ENCODE data around the gene TECPR2.
"Not testable (repeated sequence)": the region's sequence is repeated elsewhere in the genome, so short reads cannot be mapped to it uniquely, and the experiment has no call there.

Gene TECPR2

DNA sequence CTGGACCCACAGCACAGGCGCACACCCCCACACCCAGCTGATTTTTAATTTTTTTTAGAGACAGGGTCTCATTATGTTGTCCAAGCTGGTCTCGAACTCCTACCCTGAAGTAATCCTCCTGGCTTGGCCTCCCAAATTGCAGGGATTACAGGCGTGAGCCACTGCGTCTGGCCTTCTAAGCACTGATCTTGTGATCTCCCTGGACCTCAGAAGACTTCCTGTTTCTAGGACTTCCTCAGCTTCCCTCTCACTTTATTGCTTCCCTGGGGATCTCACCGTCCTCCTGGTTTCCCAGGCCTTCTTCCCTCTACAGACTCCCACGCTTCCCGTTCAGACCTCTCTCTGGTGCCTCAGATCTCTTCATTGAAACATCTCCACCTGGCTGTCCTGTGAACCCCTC lies 29.4 kb upstream of the TECPR2 start:
- DNase-seq (ENCODE audit: low spot score) = no peak

DNA sequence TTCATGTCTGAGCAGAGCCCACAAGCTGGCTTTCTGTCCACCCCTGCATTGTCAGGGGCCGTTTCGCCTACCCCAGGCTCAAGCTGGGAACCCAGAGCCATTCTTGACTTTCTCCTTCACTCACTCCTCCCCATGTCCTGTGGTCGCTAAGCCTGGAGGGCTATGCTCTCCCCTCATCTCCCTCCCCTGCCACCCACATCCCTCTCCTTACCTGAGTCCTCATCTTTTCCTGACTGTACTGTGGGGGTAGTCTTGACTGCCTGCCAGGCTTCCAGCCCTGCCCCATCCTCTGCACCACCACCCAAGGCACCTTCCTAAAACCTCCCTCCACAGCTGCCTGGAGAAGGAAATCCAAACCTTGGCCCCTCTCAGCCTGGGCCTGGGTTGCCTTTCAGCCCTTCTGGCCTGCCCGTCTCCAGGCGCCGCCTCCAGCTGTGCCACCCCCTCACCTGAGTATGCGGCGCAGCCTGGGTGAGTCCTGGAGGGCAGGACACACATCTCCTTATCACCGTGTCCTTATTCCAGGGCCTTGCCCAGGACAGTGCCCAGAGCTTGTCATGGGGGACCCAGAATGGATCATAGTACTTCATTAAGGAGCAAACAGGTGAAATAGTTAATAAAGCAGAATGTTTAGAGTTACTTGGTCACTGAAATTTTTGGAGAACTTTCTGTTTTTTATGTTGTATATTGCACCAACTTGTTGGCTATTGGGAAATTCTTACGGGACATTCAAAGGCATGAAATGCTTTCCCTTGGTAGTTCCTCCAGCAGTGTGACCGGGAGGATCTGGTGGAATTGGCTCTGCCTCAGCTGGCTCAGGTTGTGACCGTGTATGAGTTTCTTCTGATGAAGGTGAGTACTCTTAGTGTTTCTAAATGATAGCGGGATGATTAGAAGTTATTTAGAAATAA lies 28.7 kb upstream of the TECPR2 start:
- no peak for DNase-seq (ENCODE audit: low spot score)

DNA sequence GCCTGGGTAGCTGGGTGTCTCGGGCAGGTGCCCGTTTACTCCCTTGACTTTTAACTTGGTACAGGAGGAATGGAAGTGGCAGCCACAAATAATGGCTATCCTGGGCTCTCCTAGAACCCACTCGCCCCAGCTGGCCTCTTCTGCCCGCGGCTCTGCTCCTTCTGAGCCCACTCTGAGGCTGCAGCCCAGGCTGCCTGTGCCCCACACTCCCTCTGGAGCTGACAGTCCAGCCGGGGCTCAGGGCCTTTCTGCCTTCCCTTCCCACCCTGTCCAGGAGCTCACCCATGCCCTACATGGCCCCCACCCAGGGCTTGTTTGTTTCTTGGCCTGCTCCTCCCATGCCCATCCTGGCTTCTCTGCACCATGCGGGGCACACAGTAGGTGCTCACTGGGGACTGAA lies 27.6 kb upstream of the TECPR2 start:
- no peak for DNase-seq (ENCODE audit: low spot score)

DNA sequence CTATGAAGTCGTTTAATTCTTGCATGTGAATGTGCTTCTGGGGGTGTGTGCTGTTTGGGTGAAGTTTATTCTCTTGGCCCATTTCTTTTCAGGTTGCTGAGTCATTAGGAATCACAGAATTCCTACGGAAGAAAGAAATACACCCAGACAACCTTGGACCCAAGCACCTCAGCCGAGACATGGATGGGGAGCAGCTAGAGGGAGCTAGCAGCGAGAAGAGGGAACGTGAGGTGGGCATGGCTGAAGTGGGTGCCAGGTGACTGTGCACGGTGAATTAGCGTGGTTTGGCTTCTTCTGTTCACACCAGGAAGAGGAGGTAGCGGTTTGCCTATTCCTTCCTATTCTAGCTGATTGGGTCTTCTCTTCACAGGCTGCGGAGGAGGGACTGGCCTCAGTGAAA lies 24.0 kb upstream of the TECPR2 start:
- DNase-seq (ENCODE audit: low spot score) = no peak

DNA sequence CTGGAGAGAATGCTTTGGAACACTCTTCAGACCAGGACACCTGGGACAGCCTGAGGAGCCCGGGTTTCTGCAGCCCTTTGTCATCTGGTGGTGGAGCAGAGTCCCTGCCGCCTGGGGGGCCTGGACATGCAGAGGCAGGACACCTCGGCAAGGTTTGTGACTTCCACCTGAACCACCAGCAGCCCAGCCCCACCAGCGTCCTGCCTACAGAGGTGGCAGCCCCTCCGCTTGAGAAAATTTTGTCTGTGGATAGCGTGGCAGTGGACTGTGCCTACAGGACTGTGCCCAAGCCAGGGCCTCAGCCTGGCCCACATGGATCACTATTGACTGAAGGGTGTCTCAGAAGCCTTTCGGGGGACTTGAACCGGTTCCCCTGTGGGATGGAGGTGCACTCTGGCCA lies 21.2 kb upstream of the TECPR2 start:
- no peak for DNase-seq (ENCODE audit: low spot score)

DNA sequence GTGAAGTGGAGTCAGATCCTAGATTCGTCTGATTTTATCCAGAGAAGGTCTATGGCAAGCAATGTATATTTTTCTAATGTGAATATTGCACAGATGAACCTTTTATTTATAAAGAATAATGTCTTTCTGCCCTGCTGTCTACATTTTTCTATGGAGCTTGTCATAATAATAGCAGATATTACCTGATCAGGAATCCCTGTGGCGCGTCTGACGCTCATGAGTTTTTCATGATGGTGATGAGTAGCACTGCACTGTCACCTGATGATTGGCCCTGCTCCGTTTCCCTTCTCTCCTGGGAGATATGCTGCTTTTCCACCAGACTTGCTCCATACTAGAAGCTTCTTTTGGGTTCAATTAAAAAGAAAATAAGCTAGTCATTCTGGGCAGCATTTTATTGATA lies 20.5 kb upstream of the TECPR2 start:
- no peak for DNase-seq (ENCODE audit: low spot score)

DNA sequence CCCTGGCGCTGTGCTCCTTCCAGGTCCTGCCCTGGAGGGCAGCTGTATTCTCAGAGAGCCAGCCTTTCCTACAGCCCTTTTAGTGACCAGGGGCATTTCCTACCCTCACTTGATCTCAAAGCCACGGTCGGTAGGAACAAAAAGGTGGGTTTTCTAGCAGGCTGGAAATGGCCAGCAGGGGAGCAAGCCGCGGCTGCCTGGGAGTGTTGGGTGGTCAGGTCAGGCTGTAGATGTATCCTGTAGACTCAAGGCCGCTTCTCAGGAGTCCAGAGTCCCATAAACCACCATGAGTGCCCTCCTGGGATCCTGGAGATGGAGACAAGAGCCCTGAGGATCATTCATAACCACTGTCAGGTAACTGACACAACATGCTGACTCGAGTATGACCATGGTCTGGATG lies 18.7 kb upstream of the TECPR2 start:
- DNase-seq (ENCODE audit: low spot score) = no peak

DNA sequence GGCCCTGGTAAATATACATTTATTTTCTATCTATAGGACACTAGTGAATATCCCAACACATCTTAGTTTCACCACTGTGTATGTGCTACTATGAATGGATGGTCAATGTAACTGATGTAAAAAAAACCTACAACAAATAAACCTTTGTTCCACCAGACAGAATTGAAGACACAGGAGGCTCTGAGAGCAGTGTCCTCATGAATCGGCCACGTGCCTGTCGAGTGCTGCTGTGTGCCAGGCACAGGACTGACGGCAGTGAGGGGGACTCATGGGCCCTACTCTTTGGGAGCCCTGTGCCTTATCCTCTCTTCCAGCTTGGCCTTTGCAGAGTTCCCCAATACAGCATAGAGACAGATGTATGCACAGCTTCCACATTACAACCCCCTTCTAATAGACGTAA lies 18.3 kb upstream of the TECPR2 start:
- no peak for DNase-seq (ENCODE audit: low spot score)

DNA sequence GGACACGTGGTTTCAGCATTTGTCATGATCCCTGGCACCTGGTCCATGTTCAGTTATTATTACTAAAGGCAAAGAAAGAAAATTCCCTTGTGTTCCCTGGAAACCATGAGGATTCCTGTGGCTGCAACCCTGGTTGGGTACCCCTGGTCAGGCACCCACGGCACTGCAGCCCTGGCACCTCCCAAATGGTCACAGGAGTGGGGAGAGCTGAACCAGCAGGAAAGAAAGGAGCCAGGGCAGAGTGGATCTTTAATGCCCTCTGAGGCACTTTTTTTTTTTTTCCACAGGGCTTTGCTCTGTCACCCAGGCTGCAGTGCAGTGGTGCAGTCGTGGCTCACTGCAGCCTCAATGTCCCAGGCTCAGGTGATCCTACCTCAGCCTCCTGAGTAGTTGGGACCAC lies 17.5 kb upstream of the TECPR2 start:
- no peak for DNase-seq (ENCODE audit: low spot score)

DNA sequence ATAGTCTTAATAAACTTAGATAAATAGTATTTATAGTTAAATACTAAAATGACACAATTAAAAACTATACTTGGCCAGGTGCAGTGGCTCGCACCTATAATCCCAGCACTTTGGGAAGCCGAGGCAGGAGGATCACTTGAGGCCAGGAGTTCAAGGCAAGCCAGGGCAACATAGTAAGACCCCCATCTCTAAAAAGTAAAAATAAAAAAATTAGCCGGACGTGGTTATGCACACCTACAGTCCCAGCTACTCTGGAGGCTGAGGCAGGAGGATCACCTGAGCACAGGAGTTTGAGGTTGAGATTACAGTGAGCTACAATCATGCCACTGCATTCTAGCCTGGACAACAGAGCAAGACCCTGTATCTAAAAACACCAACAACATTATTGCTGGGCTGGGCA lies 16.1 kb upstream of the TECPR2 start:
- no peak for DNase-seq (ENCODE audit: low spot score)

DNA sequence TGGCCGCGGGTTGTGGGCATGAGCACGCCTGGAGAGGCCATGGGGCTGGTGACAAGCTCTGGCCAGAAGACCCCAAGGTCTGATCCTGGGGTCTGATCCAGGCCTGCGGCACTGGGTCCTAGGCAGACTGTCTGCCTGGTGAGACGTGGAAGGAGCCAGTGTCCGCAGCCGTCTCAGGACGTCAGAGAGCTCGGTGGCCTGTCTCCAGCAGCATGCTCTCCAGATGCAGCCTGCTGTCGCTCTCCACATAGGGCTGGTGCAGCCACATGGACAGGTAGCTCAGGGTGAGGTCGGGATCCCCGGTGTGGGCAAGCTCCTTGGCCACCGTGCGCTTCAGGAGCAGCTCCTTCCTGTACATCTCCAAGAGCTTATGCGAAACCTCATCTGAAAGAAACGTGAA lies 14.4 kb upstream of the TECPR2 start:
- no peak for DNase-seq (ENCODE audit: low spot score)

DNA sequence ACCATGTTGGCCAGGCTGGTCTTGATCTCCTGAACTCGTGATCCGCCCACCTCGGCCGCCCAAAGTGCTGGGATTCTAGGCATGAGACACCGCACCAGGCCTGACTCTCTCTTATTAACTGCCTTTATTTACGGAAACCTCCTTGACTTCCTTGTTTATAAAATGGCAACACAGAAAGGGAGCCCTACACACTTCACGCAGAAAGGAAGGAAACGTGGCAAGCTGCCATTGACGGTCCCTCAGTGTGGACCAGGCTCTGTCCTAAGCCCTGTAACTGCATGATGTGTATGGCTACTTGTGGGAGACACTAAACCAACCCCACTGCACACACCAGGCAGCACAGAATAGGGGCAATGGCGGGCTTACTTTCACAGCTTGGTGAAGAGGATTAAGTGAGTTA lies 11.7 kb upstream of the TECPR2 start:
- no peak for DNase-seq (ENCODE audit: low spot score)

DNA sequence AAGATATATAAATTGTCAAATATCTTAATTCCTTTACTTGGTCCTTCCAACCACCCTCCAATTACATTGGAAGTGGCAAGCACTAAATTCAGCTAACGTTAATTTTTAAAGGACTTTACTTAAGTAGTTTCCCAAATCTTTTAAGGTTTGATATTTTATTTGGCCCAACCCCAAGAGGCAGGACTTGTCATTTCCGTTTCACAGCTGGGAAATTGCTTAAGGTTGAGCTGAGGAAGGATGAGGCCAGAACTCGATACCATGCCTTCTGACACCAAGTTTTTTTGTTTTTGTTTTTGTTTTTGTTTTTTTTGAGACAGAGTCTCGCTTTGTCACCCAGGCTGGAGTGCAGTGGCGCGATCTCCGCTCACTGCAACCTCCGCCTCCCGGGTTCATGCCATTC lies 11.1 kb upstream of the TECPR2 start:
- DNase-seq (ENCODE audit: low spot score) = not testable (repeated sequence)

DNA sequence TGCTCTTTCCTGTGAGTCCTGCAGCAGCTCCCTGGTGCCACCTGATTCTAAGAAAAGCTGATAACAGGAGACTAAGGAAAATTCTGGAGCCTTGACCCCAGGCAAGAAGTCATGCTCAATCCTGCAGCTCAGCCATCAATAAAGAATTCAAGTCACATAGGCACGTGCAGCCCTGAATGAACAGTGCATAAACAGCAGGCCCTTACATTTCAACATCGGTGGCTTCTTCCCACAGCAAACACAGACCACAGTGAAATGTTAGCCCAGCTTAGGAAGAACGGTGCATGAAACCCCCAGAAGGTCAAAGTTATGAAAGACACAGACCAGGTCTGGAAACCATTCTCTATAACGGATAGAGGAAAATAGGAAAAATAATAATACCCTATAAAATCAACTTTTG lies 10.5 kb upstream of the TECPR2 start:
- no peak for DNase-seq (ENCODE audit: low spot score)

DNA sequence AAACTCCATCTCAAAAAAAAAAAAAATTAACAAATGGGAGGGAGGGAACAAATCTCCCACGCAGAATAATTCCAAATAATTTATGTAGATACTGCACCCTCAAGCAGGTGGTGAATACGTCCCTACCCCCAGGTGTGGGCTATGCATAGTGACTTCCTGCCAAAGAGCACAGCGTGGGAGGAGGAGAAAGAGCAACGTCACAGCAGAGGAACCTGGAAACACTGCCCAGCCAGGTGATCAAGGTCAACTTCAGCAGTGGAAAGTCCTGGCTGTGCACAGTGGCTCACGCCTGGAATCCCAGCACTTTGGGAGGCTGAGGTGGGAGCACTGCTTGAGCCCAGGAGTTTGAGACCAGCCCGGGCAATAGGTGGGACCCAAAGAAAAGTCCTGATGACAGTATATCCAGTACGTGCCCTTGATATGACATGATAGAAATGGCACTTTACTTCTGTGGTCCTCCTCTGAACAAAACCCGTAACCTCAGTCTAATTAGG lies 9.6 kb upstream of the TECPR2 start:
- DNase-seq (ENCODE audit: low spot score) = no peak

DNA sequence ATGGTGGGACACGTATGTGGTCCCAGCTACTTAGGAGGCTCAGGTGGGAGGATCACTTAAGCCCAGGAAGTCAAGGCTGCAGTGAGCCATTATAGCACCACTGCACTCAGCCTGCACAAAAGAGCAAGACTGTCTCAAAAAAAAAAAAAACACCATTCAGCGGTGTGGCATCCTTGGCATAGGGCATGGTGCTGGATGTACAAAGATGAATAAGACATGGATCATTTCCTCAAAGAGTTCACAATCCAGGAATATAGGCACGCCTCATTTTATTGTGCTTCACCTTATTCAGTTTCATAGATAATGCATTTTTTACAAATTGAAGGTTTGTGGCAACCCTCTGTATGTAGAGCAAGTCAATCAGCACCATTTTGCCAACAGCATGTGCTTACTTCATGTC lies 6.5 kb upstream of the TECPR2 start:
- DNase-seq (ENCODE audit: low spot score) = no peak

DNA sequence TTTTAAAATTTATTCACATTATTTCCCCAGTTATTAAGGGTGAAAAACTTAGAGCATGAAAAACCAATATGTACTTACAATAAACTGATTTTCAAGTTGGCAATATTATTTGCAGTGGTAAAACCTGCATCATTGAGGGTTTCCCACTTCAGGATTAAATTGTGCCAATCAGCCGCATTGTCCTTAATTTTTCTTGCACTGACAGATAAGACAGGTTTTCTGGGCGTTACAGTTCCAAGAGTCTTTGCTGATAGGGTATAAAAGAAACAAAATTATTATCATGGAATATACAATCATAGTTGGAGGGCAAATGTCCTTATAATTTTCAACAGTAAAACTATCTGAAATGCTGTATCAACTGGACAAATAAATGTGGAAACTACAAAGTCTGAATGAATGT lies 3.4 kb upstream of the TECPR2 start:
- no peak for DNase-seq (ENCODE audit: low spot score)

DNA sequence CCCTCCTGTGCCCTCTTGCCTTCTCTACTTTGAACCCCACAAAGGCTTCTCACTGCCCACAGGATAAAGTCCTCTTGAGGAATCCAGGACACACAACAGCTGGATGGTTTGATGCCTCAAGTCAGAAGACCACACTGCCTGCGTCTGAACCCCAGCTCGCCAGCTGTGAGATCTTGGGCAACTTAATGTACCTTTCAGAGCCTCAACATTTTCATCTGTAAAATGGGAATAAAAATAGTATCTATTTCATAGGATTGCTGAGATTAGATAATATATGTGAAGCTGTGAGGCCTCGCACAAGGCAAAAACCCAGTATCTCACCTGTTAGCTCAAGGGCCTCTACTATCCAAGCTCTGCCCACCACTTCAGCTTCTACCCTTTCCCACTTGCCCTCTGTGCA lies 2.4 kb upstream of the TECPR2 start:
- no peak for DNase-seq (ENCODE audit: low spot score)

DNA sequence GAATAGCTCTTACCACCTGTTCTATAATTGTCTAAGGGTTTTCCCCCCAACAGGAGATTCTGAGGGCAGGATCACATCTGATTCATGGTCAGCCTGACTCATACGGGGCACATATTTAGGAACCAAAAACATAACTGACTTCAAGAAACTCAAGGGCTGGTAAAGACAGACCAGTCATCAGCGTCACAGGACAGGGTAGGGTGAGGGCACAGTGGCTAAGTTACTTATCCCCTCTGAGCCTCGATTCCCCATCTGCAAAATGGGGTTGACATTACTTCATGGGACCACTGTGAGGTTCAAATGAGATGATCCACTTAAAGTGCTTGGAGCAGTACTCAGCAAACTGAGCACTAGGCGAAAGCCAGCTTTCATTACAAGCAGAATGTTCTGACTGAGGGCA lies 657 bp upstream of the TECPR2 start:
- no peak for DNase-seq (ENCODE audit: low spot score)

DNA sequence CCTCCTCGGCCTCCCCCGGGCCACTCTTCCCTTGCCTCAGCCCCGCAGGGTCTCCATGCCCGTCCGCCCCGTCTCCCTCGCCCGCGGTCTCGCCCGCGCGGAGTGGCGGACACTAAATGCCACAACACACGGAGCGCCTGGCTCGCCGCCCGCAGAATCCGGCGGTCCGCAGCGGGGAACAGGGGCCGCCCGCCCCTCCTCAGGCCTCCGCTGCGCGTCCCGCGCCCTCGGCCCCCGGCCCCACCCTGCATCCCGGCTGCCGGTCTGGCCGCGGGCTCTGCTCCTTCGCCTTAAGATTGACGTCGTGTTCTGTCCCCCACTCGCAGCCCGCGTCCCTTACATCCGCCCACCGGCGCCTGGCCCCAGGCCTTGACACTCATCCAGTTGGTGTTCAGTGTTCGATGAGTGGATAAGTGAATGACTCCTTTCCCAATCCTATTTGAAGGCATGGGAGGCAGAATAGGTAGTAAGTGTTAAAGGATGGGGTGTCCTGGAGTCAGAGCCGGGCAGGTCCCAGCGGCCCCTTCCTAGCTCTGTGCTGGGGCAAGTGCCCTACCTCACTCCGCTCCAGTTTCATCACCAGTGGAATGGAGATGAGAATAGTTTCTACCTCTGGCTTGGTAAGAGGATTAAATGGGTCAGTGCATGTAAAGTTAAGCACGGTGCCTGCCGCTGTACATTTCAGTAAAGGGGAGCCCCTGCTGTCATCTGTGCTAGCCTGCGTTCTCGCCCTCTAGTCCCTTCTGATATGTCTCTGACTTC lies 622 bp downstream of the TECPR2 start:
- DNase-seq (ENCODE audit: low spot score) = peak; percentile 20

DNA sequence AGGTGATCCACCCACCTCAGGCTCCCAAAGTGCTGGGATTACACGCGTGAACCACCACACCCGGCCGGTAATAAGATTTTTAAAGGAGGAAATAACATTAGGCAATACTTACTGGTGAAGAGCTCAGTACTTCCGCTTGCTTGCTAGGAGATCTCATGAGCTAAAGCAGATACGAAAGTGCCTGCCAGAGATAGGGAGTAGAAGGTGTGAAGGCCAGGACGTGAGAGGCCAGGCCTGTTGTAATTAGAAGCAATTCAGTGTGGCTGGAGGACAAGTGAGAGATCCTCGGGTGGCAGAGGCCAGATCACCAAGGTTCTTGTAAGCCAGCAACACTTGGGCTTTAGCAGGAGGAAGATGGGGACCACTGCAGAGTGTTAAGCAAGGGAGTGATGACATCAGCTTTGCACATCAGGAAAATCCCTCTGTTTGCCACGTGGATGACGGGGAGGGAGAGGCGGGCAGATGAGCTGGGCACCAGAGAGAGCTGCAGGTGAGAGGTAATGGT lies 7.6 kb downstream of the TECPR2 start:
- no peak for DNase-seq (ENCODE audit: low spot score)

DNA sequence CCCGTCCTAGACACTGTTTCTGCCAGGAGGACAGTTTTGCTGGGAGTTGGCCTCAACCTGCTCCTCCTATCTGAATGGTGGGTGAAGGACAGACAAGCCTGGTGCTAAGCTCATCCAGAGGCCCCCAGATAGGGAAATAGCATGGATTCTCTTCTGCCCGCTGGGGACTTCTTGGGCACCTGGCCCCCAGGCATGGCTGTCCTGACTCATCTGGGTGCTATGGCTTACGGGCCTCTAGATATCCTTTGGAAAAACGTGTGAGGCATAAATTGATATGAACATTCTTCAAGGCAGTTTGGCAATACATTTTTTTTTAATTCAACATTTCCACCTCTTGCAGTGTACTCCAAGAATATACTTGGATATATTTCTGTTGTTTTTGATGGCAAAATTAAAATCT lies 8.6 kb downstream of the TECPR2 start:
- DNase-seq (ENCODE audit: low spot score) = no peak

DNA sequence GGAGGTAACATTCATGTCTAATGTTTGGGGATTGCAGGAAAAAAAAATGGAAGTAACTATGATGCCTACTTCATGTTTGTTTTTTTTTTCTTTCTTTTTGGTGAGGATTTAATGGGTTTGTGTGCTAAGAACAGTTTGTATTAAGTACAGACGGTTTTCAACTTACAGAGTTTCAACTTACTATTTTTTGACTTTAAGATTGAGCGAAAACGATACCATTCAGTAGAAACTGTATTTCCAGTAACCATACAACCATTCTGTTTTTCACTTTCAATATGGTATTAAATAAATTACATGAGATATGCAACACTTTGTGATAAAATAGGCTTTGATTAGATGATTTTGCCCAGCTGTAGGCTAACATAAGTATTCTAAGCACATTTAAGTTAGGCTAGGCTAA lies 10.4 kb downstream of the TECPR2 start:
- no peak for DNase-seq (ENCODE audit: low spot score)

Data from HuH-7 (cell line).